ENCODE results near the gene MIDN. TPM values are rescaled to one million over a fixed set of nuclear protein-coding genes. Genes with fewer than 3 reads are reported as not detected.
A peak's percentile ranks its signal among the peaks of the same experiment; 100 is the strongest.

MIDN gene
- total RNA-seq, 3 donors from 2014 or later: 13.8 to 28.5 (median 22.4) TPM

GRCh38 chr19:1261538-1261797 is 13.1 kb downstream of the MIDN start:
- DNase-seq (ENCODE audit: low spot score in 2 of 2): no peak
- Histone ChIP-seq H3K27me3 (no peaks in the 10 kb centered on the region), H3K4me3 (peak overlapping the region; percentile 57 to 79 (median 70)), H3K36me3 (no peaks in the 10 kb centered on the region), H3K9me3 (no peaks in the 10 kb centered on the region), H3K4me1 (peaks cover 29 to 46% of the 10 kb centered on the region in 2 donors), H3K27ac (peak overlapping the region; percentile 97 to 98)
- intact Hi-C loops (cut with DNase I; ENCODE audit: low total_unique reads): no loop called here
- no peak for TF ChIP-seq POLR2AphosphoS5 (IDR thresholded peaks at IDR 0.05)
- peak in 2 of 3 donors; percentile 34 to 53 for TF ChIP-seq CTCF (IDR thresholded peaks at IDR 0.05)

GRCh38 chr19:1261798-1262622 is 13.6 kb downstream of the MIDN start:
- peak overlapping the region; percentile 97 to 98 for H3K27ac ChIP-seq

GRCh38 chr19:1262623-1263123 is 14.3 kb downstream of the MIDN start:
- DNase-seq (ENCODE audit: low spot score in 2 of 2): peak in 1 of 2 donors; percentile 20
- Histone ChIP-seq H3K4me1 (peaks cover 41 to 55% of the 10 kb centered on the region in 2 donors), H3K27me3 (no peaks in the 10 kb centered on the region), H3K4me3 (peak overlapping the region in 2 of 3 donors; percentile 70 to 79), H3K9me3 (no peaks in the 10 kb centered on the region), H3K36me3 (no peaks in the 10 kb centered on the region), H3K27ac (peak overlapping the region; percentile 97 to 98)
- intact Hi-C loops (cut with DNase I; ENCODE audit: low total_unique reads): no loop called here
- TF ChIP-seq CTCF (IDR thresholded peaks at IDR 0.05) (no peak), POLR2A (IDR thresholded peaks at IDR 0.05) (no peak), POLR2AphosphoS5 (IDR thresholded peaks at IDR 0.05) (no peak)

More at GRCh38 chr19:1261798-1262622, 13.6 kb downstream of the MIDN start:
- peak; percentile 84 to 91 for DNase-seq (ENCODE audit: low spot score in 2 of 2)
- TF ChIP-seq POLR2AphosphoS5 (IDR thresholded peaks at IDR 0.05) (peak in 2 of 3 donors; percentile 44 to 55), POLR2A (IDR thresholded peaks at IDR 0.05) (no peak)
- intact Hi-C loops (cut with DNase I; ENCODE audit: low total_unique reads): no loop called here
- Histone ChIP-seq H3K9me3 (no peaks in the 10 kb centered on the region), H3K36me3 (no peaks in the 10 kb centered on the region), H3K4me1 (peaks cover 34 to 48% of the 10 kb centered on the region in 2 donors), H3K27me3 (no peaks in the 10 kb centered on the region), H3K4me3 (peak overlapping the region; percentile 57 to 79 (median 70))

GRCh38 chr19:1263188-1263587 is 14.8 kb downstream of the MIDN start:
- no peak for TF ChIP-seq CTCF (IDR thresholded peaks at IDR 0.05)
- no peak for TF ChIP-seq POLR2A (IDR thresholded peaks at IDR 0.05)
- TF ChIP-seq POLR2AphosphoS5 (IDR thresholded peaks at IDR 0.05): no peak
- H3K4me3 ChIP-seq: no peak overlapping the region
- H3K4me1 ChIP-seq: peaks cover 41 to 56% of the 10 kb centered on the region in 2 donors
- no peaks in the 10 kb centered on the region for H3K27me3 ChIP-seq
- DNase-seq (ENCODE audit: low spot score in 2 of 2): no peak
- H3K27ac ChIP-seq: peak overlapping the region; percentile 97 to 98
- H3K9me3 ChIP-seq: no peaks in the 10 kb centered on the region
- no peaks in the 10 kb centered on the region for H3K36me3 ChIP-seq
- intact Hi-C loops (cut with DNase I; ENCODE audit: low total_unique reads): no loop called here

- no peaks in the 10 kb centered on the region for H3K9me3 ChIP-seq
- no peaks in the 10 kb centered on the region for H3K27me3 ChIP-seq
- peak; percentile 78 to 79 for DNase-seq (ENCODE audit: low spot score in 2 of 2)
- TF ChIP-seq POLR2AphosphoS5 (IDR thresholded peaks at IDR 0.05) (peak; percentile 52 to 87 (median 68)), POLR2A (IDR thresholded peaks at IDR 0.05) (no peak)
- H3K4me1 ChIP-seq: peaks cover 41 to 52% of the 10 kb centered on the region in 2 donors
- H3K27ac ChIP-seq: peak overlapping the region; percentile 97 to 98
- H3K4me3 ChIP-seq: peak overlapping the region in 1 of 3 donors; percentile 74
- H3K36me3 ChIP-seq: no peaks in the 10 kb centered on the region
- intact Hi-C loops (cut with DNase I; ENCODE audit: low total_unique reads): no loop called here
These were observed 16.6 kb downstream of the MIDN start for GRCh38 chr19:1264801-1265614.

Data from breast epithelium (tissue), 4 donors.